ENCODE data around the gene KCTD7. TPM values are rescaled to one million over a fixed set of nuclear protein-coding genes. Genes with fewer than 3 reads are reported as not detected.

KCTD7 gene
- total RNA-seq, 4 donors from 2014 or later, result 17.4 to 19.3 (median 18.1) TPM

DNA sequence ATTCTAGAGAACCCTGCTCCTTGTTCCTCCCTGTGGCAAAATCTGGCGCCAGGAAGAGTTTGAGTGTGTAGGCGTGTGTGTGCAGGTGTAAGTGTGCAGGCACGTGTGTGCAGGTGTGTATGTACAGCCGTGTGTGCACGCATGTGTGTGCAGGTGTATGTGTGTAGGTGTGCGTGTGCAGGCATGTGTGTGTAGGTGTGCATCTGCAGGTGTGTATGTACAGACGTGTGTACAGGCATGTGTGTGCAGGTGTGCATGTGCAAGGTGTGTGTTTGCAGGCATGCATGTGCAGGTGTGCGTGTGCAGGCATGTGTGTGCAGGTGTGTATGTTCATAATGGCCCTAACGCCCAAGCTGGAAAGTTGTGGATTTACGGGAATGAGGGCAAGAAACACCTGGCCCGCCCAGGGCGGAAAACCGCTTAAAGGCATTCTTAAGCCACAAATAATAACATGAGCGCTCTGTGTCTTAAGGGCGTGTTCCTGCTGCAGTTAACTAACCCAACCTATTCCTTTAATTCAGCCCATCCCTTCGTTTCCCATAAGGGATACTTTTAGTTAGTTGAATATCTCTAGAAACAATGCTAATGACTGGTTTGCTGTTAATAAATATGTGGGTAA lies 34.1 kb downstream of the KCTD7 start:
- H3K36me3 ChIP-seq, result no peaks in the 10 kb centered on the region
- H3K9me3 ChIP-seq, result no peaks in the 10 kb centered on the region
- H3K4me1 ChIP-seq, result no peaks in the 10 kb centered on the region
- WGBS, 2 donors, result 92 to 95% methylated on average over 16 of the region's 16 CpGs
- TF ChIP-seq POLR2A (IDR thresholded peaks at IDR 0.05), result no peak
- TF ChIP-seq, protein P1, sequence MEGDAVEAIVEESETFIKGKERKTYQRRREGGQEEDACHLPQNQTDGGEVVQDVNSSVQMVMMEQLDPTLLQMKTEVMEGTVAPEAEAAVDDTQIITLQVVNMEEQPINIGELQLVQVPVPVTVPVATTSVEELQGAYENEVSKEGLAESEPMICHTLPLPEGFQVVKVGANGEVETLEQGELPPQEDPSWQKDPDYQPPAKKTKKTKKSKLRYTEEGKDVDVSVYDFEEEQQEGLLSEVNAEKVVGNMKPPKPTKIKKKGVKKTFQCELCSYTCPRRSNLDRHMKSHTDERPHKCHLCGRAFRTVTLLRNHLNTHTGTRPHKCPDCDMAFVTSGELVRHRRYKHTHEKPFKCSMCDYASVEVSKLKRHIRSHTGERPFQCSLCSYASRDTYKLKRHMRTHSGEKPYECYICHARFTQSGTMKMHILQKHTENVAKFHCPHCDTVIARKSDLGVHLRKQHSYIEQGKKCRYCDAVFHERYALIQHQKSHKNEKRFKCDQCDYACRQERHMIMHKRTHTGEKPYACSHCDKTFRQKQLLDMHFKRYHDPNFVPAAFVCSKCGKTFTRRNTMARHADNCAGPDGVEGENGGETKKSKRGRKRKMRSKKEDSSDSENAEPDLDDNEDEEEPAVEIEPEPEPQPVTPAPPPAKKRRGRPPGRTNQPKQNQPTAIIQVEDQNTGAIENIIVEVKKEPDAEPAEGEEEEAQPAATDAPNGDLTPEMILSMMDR (IDR thresholded peaks at IDR 0.05), result no peak
- DNase-seq, result no peak
- H3K27ac ChIP-seq, result no peak overlapping the region
- no peaks in the 10 kb centered on the region for H3K27me3 ChIP-seq
- no peak overlapping the region for H3K4me3 ChIP-seq (replicated peaks in 1 of 3)
- intact Hi-C loops (cut with DNase I), result no loop called here

DNA sequence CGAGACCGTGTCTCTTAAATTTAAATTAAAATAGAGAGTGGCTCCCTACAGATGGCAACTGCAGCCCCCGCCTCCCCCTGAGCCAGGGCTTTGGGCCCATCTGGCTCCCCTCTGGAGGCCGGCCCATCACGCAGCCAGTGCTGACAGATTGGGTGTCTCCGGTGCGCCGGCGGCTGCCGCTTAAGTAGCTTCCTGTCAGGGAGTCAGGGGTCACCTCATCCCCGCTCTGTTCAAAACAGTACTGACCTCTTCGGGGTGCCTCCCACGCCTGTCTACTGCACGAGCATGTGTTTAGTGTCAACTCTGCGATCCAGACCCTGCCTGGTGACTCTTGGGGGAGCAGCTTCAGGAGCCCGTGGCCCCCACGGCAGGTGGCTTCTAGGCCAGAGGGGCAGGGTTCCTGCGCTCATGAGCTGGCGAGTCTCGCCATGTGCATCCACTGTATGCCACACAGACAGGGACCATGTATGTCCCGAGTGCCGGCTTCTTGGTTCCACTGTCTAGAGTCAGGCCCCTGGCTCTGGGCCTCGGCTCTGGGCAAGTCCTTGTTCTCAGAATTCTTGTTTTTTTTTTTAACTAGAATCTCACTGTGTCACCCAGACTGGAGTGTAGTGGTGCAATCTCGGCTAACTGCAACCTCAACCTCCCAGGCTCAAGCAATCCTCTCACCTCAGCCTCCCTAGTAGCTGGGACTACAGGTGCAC lies 36.1 kb downstream of the KCTD7 start:
- H3K27ac ChIP-seq, result no peak overlapping the region
- WGBS, 2 donors, result 82 to 87% methylated on average over 16 to 18 of the region's 24 CpGs
- TF ChIP-seq, protein P1 (IDR thresholded peaks at IDR 0.05), result no peak
- TF ChIP-seq POLR2A (IDR thresholded peaks at IDR 0.05), result no peak
- intact Hi-C loops (cut with DNase I), result no loop called here
- DNase-seq, result no peak
- H3K36me3 ChIP-seq, result no peaks in the 10 kb centered on the region
- no peaks in the 10 kb centered on the region for H3K27me3 ChIP-seq
- no peaks in the 10 kb centered on the region for H3K4me1 ChIP-seq
- no peaks in the 10 kb centered on the region for H3K9me3 ChIP-seq
- H3K4me3 ChIP-seq (replicated peaks in 1 of 3), result no peak overlapping the region

DNA sequence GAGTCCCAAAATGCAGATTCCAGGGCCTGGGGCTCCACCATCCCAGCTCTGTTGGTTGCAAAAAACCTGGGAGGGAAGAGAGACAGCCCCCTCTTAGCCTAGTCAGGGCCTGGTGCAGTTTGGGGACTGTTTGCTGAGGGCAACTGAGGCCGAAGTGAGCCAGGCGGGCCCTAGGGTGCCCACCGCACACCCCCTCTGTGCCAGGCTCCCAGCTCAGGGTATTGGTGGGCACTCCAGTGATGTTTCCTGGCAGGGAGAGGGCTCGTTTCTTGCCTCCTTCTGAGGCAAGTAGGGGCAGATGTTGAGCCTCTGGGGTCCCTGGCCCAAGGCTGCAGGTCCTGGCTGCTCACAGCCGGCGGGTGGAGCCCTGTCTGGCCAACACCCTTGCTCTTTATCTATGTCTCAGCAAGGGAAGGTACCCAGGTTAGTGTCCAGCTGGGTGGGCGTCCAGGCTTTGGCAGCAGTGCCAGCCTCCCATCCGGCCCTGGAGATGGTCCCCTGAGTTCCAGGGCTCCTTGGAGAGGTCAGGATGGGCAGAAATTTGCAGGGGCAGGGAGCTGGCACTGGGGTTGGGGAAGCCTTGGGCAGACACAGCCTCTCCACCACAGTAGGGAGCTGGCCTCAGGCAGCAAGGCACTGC lies 37.8 kb downstream of the KCTD7 start:
- Histone ChIP-seq H3K36me3 (no peaks in the 10 kb centered on the region), H3K27me3 (no peaks in the 10 kb centered on the region), H3K9me3 (no peaks in the 10 kb centered on the region), H3K4me1 (no peaks in the 10 kb centered on the region), H3K4me3 (replicated peaks in 1 of 3) (no peak overlapping the region), H3K27ac (no peak overlapping the region)
- 90 to 100% methylated on average over 1 to 4 of the region's 8 CpGs for WGBS, 2 donors
- TF ChIP-seq, protein P1 (IDR thresholded peaks at IDR 0.05), result no peak
- TF ChIP-seq POLR2A (IDR thresholded peaks at IDR 0.05), result no peak
- intact Hi-C loops (cut with DNase I), result no loop called here
- no peak for DNase-seq

DNA sequence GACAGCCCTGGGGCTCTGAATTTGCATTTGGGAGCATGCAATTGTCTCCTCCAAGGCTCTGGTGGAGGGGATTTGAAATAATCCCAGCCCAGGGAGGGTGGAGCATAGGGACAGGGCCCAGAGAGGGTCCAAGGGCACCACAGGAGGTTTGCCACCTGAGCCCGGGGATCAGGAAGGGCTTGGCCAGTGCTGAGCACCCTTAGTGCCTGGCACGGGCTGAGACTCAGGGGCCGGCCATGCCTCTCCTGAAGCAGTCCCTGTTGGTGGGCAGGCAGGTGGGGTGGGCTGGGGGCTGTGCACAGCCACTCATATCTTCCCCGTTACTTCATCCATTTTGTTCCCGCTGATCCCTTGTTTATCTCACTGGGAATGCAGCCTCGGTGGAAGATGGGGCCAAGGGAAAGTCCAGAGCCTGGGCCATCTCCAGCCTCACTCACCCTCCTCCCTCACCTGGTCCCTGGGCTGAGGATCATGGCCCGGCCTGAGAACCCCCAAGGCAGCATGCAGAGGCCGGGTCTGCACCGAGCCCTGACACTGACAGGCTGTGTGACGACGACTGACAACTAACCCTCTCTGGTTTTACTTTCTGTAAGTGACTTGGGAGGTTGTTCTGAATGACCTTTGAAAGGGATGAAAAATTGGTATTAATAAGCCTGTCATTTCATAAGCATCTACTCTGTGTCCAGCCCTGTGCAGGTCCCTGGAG lies 38.5 kb downstream of the KCTD7 start:
- H3K4me3 ChIP-seq (replicated peaks in 1 of 3), result no peak overlapping the region
- 93 to 97% methylated on average over 9 to 10 of the region's 11 CpGs for WGBS, 2 donors
- intact Hi-C loops (cut with DNase I), result no loop called here

More for the DNA sequence above, 38.5 kb downstream of the KCTD7 start:
- Histone ChIP-seq H3K4me1 (no peaks in the 10 kb centered on the region), H3K9me3 (no peaks in the 10 kb centered on the region), H3K36me3 (no peaks in the 10 kb centered on the region), H3K27ac (no peak overlapping the region), H3K27me3 (no peaks in the 10 kb centered on the region)
- DNase-seq, result no peak
- TF ChIP-seq, protein P1 (IDR thresholded peaks at IDR 0.05), result no peak
- no peak for TF ChIP-seq POLR2A (IDR thresholded peaks at IDR 0.05)

Data from thyroid gland (tissue), 4 donors.